ENCODE results near the gene TBC1D19. TPM values are rescaled to one million over a fixed set of nuclear protein-coding genes. Genes with fewer than 3 reads are reported as not detected.
A peak's percentile ranks its signal among the peaks of the same experiment; 100 is the strongest.

Gene TBC1D19
- total and polyA plus RNA-seq, 2 donors (not counting 1 experiment from before 2014, with no cell fraction given): 1.8 to 11.0 TPM

- TF ChIP-seq EZH2 (IDR thresholded peaks at IDR 0.05; ENCODE audit: borderline replicate concordance, insufficient read depth, low read depth, low read length, poor library complexity, severe bottlenecking) (no peak), CTCF (IDR thresholded peaks at IDR 0.05) (no peak)
- Histone ChIP-seq H3K4me3 (ENCODE audit: control extremely low read depth in 1 of 5, extremely low read depth in 1 of 5, insufficient read depth in 1 of 5, low read depth in 2 of 5, low read length in 4 of 5) (no peak overlapping the region), H4K20me1 (ENCODE audit: control insufficient read depth, insufficient read depth, low read length, poor library complexity, severe bottlenecking) (no peaks in the 10 kb centered on the region), H3K36me3 (replicated peaks in 1 of 2; ENCODE audit: control extremely low read depth in 1 of 2, control insufficient read depth in 1 of 2, extremely low read depth in 1 of 2, insufficient read depth in 2 of 2, low read length in 1 of 2) (no peaks in the 10 kb centered on the region), H3K9me3 (ENCODE audit: control extremely low read depth in 1 of 3, control insufficient read depth in 2 of 3, insufficient read depth in 1 of 3, low read length in 2 of 3) (no peaks in the 10 kb centered on the region), H3K4me2 (replicated peaks; ENCODE audit: low read depth, low read length, poor library complexity, severe bottlenecking) (no peak overlapping the region), H3K27me3 (replicated peaks in 1 of 4; ENCODE audit: control extremely low read depth in 1 of 4, control insufficient read depth in 3 of 4, insufficient read depth in 4 of 4, low read length in 3 of 4) (no peaks in the 10 kb centered on the region), H3K27ac (ENCODE audit: low read length in 2 of 2) (no peak overlapping the region), H2AFZ (ENCODE audit: insufficient read depth, low read depth, low read length, poor library complexity, severe bottlenecking) (no peak overlapping the region), H3K9ac (ENCODE audit: low read length) (no peak overlapping the region), H3K79me2 (ENCODE audit: control insufficient read depth, insufficient read depth, low read length) (no peaks in the 10 kb centered on the region), H3K4me1 (ENCODE audit: control insufficient read depth in 2 of 2, insufficient read depth in 2 of 2, low read length in 2 of 2) (peaks cover 0 to 6% of the 10 kb centered on the region in 2 donors)
- ATAC-seq (ENCODE audit: low read depth) (peak; percentile 33), DNase-seq (no peak)
- ChIA-PET POLR2A (interaction anchor here (0.5 kb wide), 1 partner anchor 85 kb away, joined by 7 read pairs; no protein-coding TSS in a partner anchor), CTCF (interaction anchor here (1.1 to 1.4 kb wide), 3 partner anchors 262 to 287 kb away, joined by 3 to 4 read pairs (median 4); no protein-coding TSS in a partner anchor)
- Mint-ChIP-seq H3K27ac (no peak overlapping the region), H3K9me3 (ENCODE audit: insufficient read depth) (no peaks in the 10 kb centered on the region), H3K27me3 (no peaks in the 10 kb centered on the region), H3K4me3 (no peak overlapping the region), H3K4me1 (peaks cover 7% of the 10 kb centered on the region)
- 67% methylated on average over 1 of the region's 1 CpG for WGBS (ENCODE audit: insufficient coverage)
- intact Hi-C loops (cut with micrococcal nuclease): loop anchor here (5.0 kb wide), 1 partner anchor 289 kb away; no protein-coding TSS in a partner anchor
Measured at GRCh38 chr4:26723216-26723615, 139.3 kb downstream of the TBC1D19 start.

GRCh38 chr4:26724534-26724933 lies 140.7 kb downstream of the TBC1D19 start:
- DNase-seq (no peak), ATAC-seq (ENCODE audit: low read depth) (no peak)
- POLR2A ChIA-PET: no interaction called here
- CTCF ChIA-PET: interaction anchor here (0.7 kb wide), 1 partner anchor 285 kb away, joined by 3 read pairs; no protein-coding TSS in a partner anchor
- Histone ChIP-seq H2AFZ (ENCODE audit: insufficient read depth, low read depth, low read length, poor library complexity, severe bottlenecking) (no peak overlapping the region), H3K27me3 (replicated peaks in 1 of 4; ENCODE audit: control extremely low read depth in 1 of 4, control insufficient read depth in 3 of 4, insufficient read depth in 4 of 4, low read length in 3 of 4) (no peaks in the 10 kb centered on the region), H3K4me3 (ENCODE audit: control extremely low read depth in 1 of 5, extremely low read depth in 1 of 5, insufficient read depth in 1 of 5, low read depth in 2 of 5, low read length in 4 of 5) (no peak overlapping the region), H3K9ac (ENCODE audit: low read length) (no peak overlapping the region), H3K4me1 (ENCODE audit: control insufficient read depth in 2 of 2, insufficient read depth in 2 of 2, low read length in 2 of 2) (peaks cover 0 to 6% of the 10 kb centered on the region in 2 donors), H3K27ac (ENCODE audit: low read length in 2 of 2) (no peak overlapping the region), H3K4me2 (replicated peaks; ENCODE audit: low read depth, low read length, poor library complexity, severe bottlenecking) (no peak overlapping the region), H3K36me3 (replicated peaks in 1 of 2; ENCODE audit: control extremely low read depth in 1 of 2, control insufficient read depth in 1 of 2, extremely low read depth in 1 of 2, insufficient read depth in 2 of 2, low read length in 1 of 2) (no peaks in the 10 kb centered on the region), H4K20me1 (ENCODE audit: control insufficient read depth, insufficient read depth, low read length, poor library complexity, severe bottlenecking) (no peaks in the 10 kb centered on the region), H3K9me3 (ENCODE audit: control extremely low read depth in 1 of 3, control insufficient read depth in 2 of 3, insufficient read depth in 1 of 3, low read length in 2 of 3) (no peaks in the 10 kb centered on the region), H3K79me2 (ENCODE audit: control insufficient read depth, insufficient read depth, low read length) (no peaks in the 10 kb centered on the region)
- H3K27ac Mint-ChIP-seq: no peak overlapping the region
- H3K27me3 Mint-ChIP-seq: no peaks in the 10 kb centered on the region
- intact Hi-C loops (cut with micrococcal nuclease): loop anchor here (5.0 kb wide), 1 partner anchor 288 kb away; no protein-coding TSS in a partner anchor
- H3K4me1 Mint-ChIP-seq: peaks cover 7% of the 10 kb centered on the region
- no peak overlapping the region for H3K4me3 Mint-ChIP-seq
- H3K9me3 Mint-ChIP-seq (ENCODE audit: insufficient read depth): no peaks in the 10 kb centered on the region
- TF ChIP-seq CTCF (IDR thresholded peaks at IDR 0.05) (no peak), EZH2 (IDR thresholded peaks at IDR 0.05; ENCODE audit: borderline replicate concordance, insufficient read depth, low read depth, low read length, poor library complexity, severe bottlenecking) (no peak)
